A673 (cell line): ENCODE results near the gene GPR15LG. TPM values are rescaled to one million over a fixed set of nuclear protein-coding genes. Genes with fewer than 3 reads are reported as not detected.

Experiments
- BruUV-seq: library from RNA; stranded (reverse); fragments of 400-500 nt; replicated peaks from 2 replicates; lab custom pipeline; 2021; lab: Mats Ljungman, UMichigan
- CTCF ChIA-PET: fragments of 300-600 bp; sonication (Branson Sonifier 250); formaldehyde crosslinking; loops from one replicate; lab custom pipeline; 2022; ENCODE audit warnings: antibody characterized with exemption; lab: Charles Lee
- POLR2A ChIA-PET: fragments of 300-600 bp; sonication (Branson Sonifier 250); formaldehyde crosslinking; loops from one replicate; lab custom pipeline; 2022; ENCODE audit warnings: antibody characterized with exemption; ENCODE audit not compliant: low non-redundant PET; lab: Charles Lee
- DNase-seq: peaks from one replicate; pipeline ENCODE4 v3.0.0-alpha.2; 2015; ENCODE audit warnings: low spot score
- H3K27ac ChIP-seq: fragments of 200-600 bp; sonication (generic); 2 replicates; pipeline ENCODE4 v1.5.1; 2016; ENCODE audit warnings: mixed run types, low read depth, mild to moderate bottlenecking, mixed read lengths, antibody characterized with exemption, low read length; ENCODE audit not compliant: poor library complexity, severe bottlenecking
- H3K27me3 ChIP-seq: fragments of 200-600 bp; sonication (generic); replicated peaks from 2 replicates; pipeline ENCODE4 v1.6.1; 2017; ENCODE audit warnings: mixed run types, low read depth, mild to moderate bottlenecking, mixed read lengths, antibody characterized with exemption, low read length; ENCODE audit not compliant: insufficient read depth, poor library complexity
- H3K36me3 ChIP-seq: fragments of 200-600 bp; sonication (generic); 2 replicates; pipeline ENCODE4 v1.6.1; 2016; ENCODE audit warnings: mixed run types, mild to moderate bottlenecking, mixed read lengths, antibody characterized with exemption, low read length; ENCODE audit not compliant: insufficient read depth, poor library complexity, severe bottlenecking
- H3K4me1 ChIP-seq: fragments of 200-600 bp; sonication (generic); 2 replicates; pipeline ENCODE4 v1.6.1; 2017; ENCODE audit warnings: mixed run types, mild to moderate bottlenecking, mixed read lengths, antibody characterized with exemption, low read length; ENCODE audit not compliant: insufficient read depth, poor library complexity, severe bottlenecking
- H3K4me3 ChIP-seq: fragments of 200-600 bp; sonication (generic); 2 replicates; pipeline ENCODE4 v1.5.1; 2016; ENCODE audit warnings: low read depth, mixed run types, mild to moderate bottlenecking, mixed read lengths, low read length; ENCODE audit not compliant: poor library complexity, severe bottlenecking
- H3K9me3 ChIP-seq: fragments of 200-600 bp; sonication (generic); 2 replicates; pipeline ENCODE4 v1.6.1; 2016; ENCODE audit warnings: mixed run types, low read depth, mild to moderate bottlenecking, mixed read lengths, antibody characterized with exemption, low read length; ENCODE audit not compliant: poor library complexity, severe bottlenecking
- EZH2 ChIP-seq: fragments of 200-600 bp; sonication (generic); IDR thresholded peaks from 2 replicates; pipeline ENCODE4 v1.6.1; 2017; ENCODE audit warnings: borderline replicate concordance, low read depth, mild to moderate bottlenecking, mixed read lengths, antibody characterized with exemption, low read length; ENCODE audit not compliant: poor library complexity, severe bottlenecking
- intact Hi-C: fragments of 100-400 bp; cut with micrococcal nuclease; formaldehyde crosslinking; loops from one replicate; pipeline ENCODE4 v1.10.0; 2022; ENCODE audit not compliant: unreplicated experiment
- total RNA-seq: library from RNA; stranded (reverse); gene quantifications from 2 replicates; pipeline ENCODE4 v1.2.3, GENCODE V29; 2021
- TF ChIP-seq, protein P1 (sequence below): fragments of 300-800, 200-600 bp; sonication (generic); conservative IDR thresholded peaks from 2 replicates; pipeline ENCODE4 v1.5.1; 2017; ENCODE audit warnings: low read depth, mild to moderate bottlenecking, antibody characterized with exemption, low read length, moderate library complexity, mixed read lengths

The GPR15LG gene
- total RNA-seq, 1 experiment from 2014 or later, result not detected

DNA sequence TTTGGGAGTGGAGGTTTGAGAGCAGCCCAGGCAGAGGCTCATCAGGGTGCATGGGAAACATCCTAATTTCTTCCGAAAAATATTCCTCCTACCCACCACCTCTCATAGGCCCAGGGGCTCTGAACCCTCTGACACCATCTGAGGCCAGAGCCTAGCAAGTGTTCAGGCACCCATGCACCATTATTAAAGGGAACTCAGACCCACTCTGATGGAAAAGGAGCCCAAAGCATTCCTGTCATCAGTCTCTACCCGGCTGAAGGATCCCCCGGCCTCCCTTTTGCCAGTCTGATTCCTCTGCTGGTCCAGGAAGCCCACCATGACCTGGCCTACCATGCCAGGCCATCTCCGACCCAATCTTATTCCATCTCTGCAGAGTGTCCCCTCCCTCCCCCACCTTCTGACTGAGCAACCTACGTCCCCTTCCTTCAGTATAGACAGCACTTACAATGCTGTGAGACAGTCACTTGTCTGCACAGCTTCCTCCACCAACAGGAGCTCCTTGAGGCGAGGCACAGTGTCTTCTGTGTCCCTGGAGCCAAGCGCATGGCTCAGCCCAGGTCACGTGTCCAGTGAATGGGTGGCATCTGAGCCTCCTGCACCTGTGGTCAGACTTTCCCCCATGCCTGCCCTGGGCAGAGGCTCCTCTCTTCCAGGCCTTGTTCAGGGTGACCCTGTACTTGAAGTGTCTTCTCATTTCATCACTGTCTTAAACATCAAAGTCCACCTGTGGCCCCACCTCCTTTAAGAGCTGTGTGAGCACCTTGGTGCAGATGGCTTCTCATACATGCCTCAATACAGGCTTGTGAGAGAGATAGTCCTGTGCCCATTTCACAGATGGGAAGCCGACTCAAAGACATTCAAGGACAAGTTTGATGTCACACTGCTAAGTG, 889 bp upstream of the GPR15LG start:
- DNase-seq, result no peak
- ChIA-PET CTCF (no interaction called here), POLR2A (interaction anchor here (0.6 kb wide), 1 partner anchor 25 kb away, joined by 3 read pairs; no protein-coding TSS in a partner anchor)
- no peak overlapping the region for H3K27ac ChIP-seq
- no peak overlapping the region for H3K4me3 ChIP-seq
- no peaks in the 10 kb centered on the region for H3K27me3 ChIP-seq
- intact Hi-C loops, result no loop called here
- TF ChIP-seq EZH2, result no peak
- TF ChIP-seq, protein P1, sequence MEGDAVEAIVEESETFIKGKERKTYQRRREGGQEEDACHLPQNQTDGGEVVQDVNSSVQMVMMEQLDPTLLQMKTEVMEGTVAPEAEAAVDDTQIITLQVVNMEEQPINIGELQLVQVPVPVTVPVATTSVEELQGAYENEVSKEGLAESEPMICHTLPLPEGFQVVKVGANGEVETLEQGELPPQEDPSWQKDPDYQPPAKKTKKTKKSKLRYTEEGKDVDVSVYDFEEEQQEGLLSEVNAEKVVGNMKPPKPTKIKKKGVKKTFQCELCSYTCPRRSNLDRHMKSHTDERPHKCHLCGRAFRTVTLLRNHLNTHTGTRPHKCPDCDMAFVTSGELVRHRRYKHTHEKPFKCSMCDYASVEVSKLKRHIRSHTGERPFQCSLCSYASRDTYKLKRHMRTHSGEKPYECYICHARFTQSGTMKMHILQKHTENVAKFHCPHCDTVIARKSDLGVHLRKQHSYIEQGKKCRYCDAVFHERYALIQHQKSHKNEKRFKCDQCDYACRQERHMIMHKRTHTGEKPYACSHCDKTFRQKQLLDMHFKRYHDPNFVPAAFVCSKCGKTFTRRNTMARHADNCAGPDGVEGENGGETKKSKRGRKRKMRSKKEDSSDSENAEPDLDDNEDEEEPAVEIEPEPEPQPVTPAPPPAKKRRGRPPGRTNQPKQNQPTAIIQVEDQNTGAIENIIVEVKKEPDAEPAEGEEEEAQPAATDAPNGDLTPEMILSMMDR, result no peak
- H3K36me3 ChIP-seq, result no peaks in the 10 kb centered on the region
- no peaks in the 10 kb centered on the region for H3K9me3 ChIP-seq
- H3K4me1 ChIP-seq, result no peaks in the 10 kb centered on the region
- no TSS peak for BruUV-seq

DNA sequence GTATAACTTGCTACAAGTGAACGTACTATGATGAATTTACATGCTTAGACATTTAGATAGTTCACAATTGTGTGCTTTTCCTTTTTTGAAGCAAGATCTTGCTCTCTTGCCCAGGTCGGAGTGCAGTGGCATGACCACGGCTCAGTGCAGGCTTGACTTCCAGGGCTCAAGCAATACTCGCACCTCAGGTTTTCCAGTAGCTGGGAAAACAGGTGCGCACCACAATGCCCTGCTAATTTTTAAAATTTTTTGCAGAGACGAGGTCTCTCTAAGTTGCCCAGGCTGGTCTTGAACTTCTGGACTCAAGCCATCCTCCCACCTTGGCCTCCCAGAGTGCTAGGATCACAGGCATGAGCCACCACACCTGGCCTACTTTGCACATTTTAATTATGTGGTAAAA, 1.8 kb downstream of the GPR15LG start:
- H3K27ac ChIP-seq, result no peak overlapping the region
- H3K4me3 ChIP-seq, result no peak overlapping the region
- no peaks in the 10 kb centered on the region for H3K4me1 ChIP-seq
- H3K36me3 ChIP-seq, result no peaks in the 10 kb centered on the region
- no peaks in the 10 kb centered on the region for H3K9me3 ChIP-seq
- intact Hi-C loops, result no loop called here
- POLR2A ChIA-PET, result no interaction called here
- no peak for DNase-seq
- no TSS peak for BruUV-seq
- TF ChIP-seq, protein P1, result no peak
- TF ChIP-seq EZH2, result no peak
- H3K27me3 ChIP-seq, result no peaks in the 10 kb centered on the region
- CTCF ChIA-PET, result no interaction called here

DNA sequence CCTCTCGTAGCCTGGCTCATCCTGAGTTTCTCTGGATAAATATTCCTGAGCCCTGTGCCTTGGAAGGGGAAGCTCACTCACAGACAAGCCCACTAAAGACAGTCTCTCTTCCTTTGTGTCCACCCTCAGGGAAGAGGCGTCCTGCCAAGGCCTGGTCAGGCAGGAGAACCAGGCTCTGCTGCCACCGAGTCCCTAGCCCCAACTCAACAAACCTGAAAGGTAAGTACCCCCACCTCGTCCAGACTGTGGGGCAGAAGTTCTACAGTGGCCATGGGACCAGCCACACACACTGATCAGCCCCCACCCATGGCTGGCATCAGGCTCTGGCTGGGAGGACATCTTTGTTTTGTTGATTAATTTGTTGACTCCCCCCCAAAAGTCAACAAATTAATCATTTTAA, 2.8 kb downstream of the GPR15LG start:
- no TSS peak for BruUV-seq
- H3K27me3 ChIP-seq, result no peaks in the 10 kb centered on the region
- H3K9me3 ChIP-seq, result no peaks in the 10 kb centered on the region
- no peak for DNase-seq
- H3K4me3 ChIP-seq, result no peak overlapping the region
- intact Hi-C loops, result no loop called here
- no peaks in the 10 kb centered on the region for H3K4me1 ChIP-seq
- no peak for TF ChIP-seq EZH2
- TF ChIP-seq, protein P1, result no peak
- H3K27ac ChIP-seq, result no peak overlapping the region
- ChIA-PET CTCF (no interaction called here), POLR2A (no interaction called here)
- H3K36me3 ChIP-seq, result no peaks in the 10 kb centered on the region
